HG03460 (cell line): ENCODE measurements around the gene HES7.

ENCODE experiments used
- ATAC-seq: cut with Tn5 transposase; IDR thresholded peaks from one replicate; pipeline ENCODE4 v1.9.1; 2021; ENCODE audit not compliant: unreplicated experiment

HES7 gene

GRCh38 chr17:8143581-8144400, 19.9 kb upstream of the HES7 start:
- no peak for ATAC-seq

- ATAC-seq = no peak
Measured at GRCh38 chr17:8142887-8143580, 19.1 kb upstream of the HES7 start.

- ATAC-seq = no peak
Measured at GRCh38 chr17:8142158-8142886, 18.4 kb upstream of the HES7 start.

DNA sequence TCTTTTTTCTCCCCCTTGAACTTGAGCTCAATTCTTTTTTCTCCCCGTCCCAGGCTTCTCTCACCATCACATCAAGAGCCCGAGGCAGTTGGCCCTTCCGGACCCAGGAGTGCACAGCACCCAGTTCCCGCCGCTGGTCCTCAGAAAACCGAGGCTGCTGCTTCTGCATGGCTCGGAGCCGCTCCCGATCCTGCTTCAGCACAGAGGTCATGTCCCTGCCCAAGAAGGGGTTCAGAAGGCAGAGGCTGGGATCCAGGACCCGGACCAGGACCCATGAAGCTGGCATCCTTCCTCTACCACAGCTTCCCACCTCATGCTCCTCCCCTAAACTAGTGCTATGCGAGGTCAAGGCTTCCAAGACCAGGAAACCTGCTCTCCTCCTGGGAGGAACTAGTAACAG, 17.8 kb upstream of the HES7 start:
- no peak for ATAC-seq

GRCh38 chr17:8141045-8141444, 17.1 kb upstream of the HES7 start:
- no peak for ATAC-seq

- ATAC-seq = no peak
Measured at GRCh38 chr17:8140065-8141029, 16.4 kb upstream of the HES7 start.

- peak; percentile 75 for ATAC-seq
Measured at GRCh38 chr17:8138672-8139371, 14.9 kb upstream of the HES7 start.

DNA sequence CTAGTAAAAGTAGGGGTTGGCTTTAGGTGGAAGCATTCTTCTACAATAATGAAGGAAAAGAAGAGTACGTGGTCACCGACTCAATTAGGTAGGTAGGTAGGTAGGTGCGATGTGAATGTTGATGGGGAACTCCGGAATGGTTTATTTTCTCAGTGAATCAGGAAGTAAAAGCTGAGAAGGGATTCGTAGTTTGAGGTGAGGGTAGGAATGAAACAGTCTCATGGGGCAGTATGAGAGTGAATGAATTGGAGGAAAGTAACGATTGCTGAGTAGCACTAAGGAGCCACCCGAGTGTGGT, 14.4 kb upstream of the HES7 start:
- ATAC-seq = peak; percentile 12

DNA sequence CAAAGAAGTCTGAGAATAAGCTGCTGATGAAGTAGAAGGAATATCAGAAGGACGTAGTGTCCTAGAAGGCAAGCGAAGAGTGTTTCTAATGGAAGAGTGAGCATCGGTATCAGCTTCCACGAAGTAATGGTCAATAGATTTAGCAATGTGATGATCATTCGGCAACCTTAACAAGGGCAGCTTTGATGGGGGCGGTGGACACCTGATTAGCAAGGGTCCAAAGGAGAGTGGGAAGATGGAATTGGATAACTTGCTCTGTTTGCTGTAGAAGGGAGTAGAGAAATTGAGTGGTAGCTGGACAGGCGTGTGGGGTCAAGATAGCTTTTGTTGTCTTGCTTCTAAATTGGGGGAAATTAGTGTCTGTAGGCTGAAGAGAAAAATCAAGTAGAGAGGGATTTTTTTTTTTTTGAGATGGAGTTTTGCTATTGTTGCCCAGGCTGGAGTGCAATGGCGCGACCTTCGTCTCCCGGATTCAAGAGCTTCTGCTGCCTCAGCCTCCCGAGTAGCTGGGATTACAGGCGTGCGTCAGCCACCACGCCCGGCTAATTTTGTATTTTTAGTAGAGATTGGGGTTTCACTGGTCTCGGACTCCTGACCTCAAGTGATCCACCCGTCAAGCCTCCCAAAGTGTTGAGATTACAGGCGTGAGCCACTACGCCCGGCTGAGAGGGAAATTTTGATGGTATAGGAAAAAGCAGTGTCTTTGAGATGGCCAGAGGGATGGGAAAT, 13.9 kb upstream of the HES7 start:
- ATAC-seq = no peak

- no peak for ATAC-seq
Measured at GRCh38 chr17:8133941-8134340, 10.0 kb upstream of the HES7 start.

DNA sequence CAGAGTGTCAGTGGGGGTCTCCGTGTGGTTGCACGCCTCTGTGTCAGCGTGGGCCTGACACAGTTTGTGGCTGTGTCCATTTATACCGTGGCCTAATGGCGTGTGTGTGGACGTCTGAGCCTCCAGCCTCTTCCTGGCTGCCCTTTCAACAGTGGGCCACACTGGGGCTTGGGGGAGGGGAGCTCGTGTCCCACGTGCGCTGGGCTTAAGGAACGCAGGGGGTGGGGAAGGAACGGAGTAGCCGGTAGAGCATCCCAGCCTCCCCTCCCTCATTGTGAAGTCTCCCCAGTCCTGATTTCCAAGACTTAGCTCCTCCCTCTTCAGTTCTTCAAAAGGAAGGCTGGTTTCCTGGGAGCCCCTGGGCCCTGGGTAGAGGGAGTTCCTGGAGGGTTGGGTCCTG, 9.5 kb upstream of the HES7 start:
- no peak for ATAC-seq

DNA sequence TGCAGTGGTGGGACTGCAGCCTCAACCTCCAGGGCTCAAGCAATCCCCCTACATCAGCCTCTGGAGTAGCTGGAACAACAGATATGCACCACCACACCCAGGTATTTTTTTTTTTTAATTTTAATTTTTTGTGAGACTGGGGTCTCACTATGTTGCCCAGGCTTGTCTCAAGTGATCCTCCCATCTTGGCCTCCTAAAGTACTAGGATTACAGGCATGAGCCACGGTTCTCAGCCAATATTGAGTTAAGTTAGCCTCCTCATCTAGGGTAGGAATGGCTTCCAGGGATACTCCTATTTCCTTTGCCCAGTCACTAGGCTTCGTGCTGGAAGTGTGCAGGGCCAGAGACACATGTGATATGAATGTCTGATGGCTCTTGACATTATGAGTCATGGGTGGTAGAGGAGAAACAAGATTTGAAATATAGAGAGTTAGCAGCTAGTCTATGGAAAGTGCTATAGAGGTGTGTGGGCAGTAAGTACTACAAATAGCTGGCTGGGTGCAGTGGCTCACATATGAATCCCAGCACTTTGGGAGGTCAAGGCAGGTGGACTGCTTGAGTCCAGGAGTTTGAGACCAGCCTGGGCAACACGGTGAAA, 8.0 kb upstream of the HES7 start:
- no peak for ATAC-seq

DNA sequence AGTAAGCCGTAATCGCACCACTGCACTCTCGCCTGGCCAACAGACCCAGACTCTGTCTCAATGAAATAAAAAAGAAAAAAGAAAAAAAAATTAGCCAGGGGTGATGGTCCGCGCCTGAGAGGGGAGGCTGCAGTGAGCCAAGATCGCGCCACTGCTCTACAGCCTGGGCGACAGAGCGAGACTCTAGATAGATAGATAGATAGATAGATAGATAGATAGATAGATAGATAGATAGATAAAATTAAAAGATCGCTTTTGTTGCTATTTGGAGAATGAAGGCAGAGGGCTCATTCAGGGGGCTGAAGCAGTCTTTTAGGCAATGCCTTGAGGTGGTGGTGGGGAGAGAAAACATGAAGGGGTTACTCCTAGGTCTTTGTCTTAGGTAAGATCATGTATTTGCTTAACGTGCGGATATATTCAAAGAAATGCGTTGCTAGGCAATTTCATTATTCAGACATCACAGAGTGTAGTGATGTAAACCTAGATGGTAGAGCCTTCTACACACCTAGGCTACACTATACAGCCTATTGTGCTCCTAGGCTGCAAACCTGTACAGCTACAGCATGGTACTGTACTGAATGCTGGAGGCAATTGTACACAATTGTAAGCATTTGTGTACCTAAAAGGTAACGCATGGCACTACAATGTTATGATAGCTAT, 4.3 kb upstream of the HES7 start:
- ATAC-seq = no peak

GRCh38 chr17:8126491-8127066, 2.7 kb upstream of the HES7 start:
- no peak for ATAC-seq

- no peak for ATAC-seq
Measured at GRCh38 chr17:8125947-8126490, 2.1 kb upstream of the HES7 start.

DNA sequence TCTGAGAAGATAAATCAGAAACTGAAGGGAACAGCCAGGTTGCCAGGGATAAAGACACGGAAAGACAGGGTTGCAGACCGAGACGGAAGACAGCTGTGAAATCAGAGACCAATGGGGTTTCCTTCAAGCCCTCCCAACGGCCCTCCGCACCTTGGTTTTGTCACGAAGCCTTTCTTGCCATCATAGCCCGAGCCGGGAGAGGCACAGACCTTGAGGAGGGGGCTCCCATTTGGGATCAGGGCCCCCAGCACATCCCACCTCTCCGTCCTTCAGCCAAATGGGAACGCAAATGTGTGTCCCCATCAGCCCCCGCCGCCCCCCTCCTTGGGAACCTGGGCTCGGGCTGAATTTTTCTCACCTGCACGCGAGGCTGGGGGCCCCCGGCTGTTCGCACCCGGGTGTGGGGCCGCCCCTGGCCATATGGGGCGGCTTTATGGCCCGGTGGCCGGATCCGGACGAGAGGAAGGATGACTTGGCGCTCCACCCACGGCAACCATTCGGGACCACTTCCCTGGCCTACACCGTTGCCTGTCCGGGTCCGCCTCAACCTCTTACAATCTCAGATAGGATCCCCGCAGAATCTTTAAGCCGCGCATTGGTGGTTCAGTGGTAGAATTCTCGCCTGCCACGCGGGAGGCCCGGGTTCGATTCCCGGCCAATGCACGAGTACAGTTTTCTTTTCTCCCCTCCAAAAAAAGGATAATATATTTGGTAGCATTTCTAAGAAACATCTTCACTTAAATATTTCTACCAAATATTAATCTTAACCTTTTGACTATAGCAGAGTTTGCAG, 1.4 kb upstream of the HES7 start:
- ATAC-seq = no peak
